NCI-H187 (cell line): Measurements from ENCODE around the gene STX11.

Source experiments
- DNase-seq, 2 experiments: peaks; one replicate each; lab custom pipeline; 2025; lab: John Stamatoyannopoulos, UW

STX11 gene

GRCh38 chr6:144215402-144215931 lies 65.2 kb downstream of the STX11 start:
- DNase-seq = peak in 1 of 2 experiments; percentile 3

GRCh38 chr6:144215932-144216667 lies 65.8 kb downstream of the STX11 start:
- DNase-seq = peak; percentile 94 to 95

GRCh38 chr6:144216668-144217218 lies 66.4 kb downstream of the STX11 start:
- DNase-seq = peak in 1 of 2 experiments; percentile 62

GRCh38 chr6:144217264-144217663 lies 66.9 kb downstream of the STX11 start:
- DNase-seq = no peak

GRCh38 chr6:144217797-144218196 lies 67.5 kb downstream of the STX11 start:
- no peak for DNase-seq

- peak in 1 of 2 experiments; percentile 2 for DNase-seq
These were observed 68.9 kb downstream of the STX11 start for GRCh38 chr6:144219056-144219685.

GRCh38 chr6:144220031-144220790 lies 69.9 kb downstream of the STX11 start:
- DNase-seq = no peak

- no peak for DNase-seq
These were observed 73.4 kb downstream of the STX11 start for GRCh38 chr6:144223686-144224085.

GRCh38 chr6:144231721-144232120 lies 81.4 kb downstream of the STX11 start:
- DNase-seq = no peak

- DNase-seq = no peak
These were observed 82.0 kb downstream of the STX11 start for GRCh38 chr6:144232176-144232831.

GRCh38 chr6:144232832-144233230 lies 82.5 kb downstream of the STX11 start:
- DNase-seq = no peak

- no peak for DNase-seq
These were observed 84.1 kb downstream of the STX11 start for GRCh38 chr6:144234399-144234798.

GRCh38 chr6:144234935-144235334 lies 84.6 kb downstream of the STX11 start:
- DNase-seq = no peak
